Dedifferentiated amniotic fluid mesenchymal stem cell (primary cell): ENCODE data around the gene HMGN1.

ENCODE experiments used
- DNase-seq: peaks from one replicate; pipeline ENCODE4 v3.0.0-alpha.2; 2016; ENCODE audit errors: extremely low spot score

The HMGN1 gene

DNA sequence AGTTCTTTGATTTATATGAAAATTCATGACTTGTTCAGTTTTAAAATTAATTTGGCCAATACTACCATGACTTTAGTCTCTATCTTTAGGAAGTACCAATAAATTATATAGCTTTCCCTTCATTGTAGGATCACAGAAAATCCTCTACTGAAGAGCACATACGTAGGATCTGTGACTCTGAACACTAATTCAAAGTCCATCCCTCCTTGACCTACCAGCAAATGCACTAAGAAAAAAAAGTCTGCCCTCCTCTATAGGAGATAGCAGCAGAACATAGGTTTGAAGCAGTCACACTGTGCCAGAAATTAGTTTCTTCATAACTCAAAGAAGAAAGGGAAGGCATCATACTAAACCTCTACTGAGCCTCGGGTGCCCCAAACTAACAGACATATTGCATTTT is 52.0 kb downstream of the HMGN1 start:
- no peak for DNase-seq
